GM12891 (cell line): ENCODE data around the gene RAB11FIP4.

ENCODE experiments used
- DNase-seq: peaks from one replicate; pipeline ENCODE4 v3.0.0; 2011; ENCODE audit warnings: low spot score; ENCODE audit not compliant: insufficient read length
- FAIRE-seq: peaks from 2 replicates; lab custom pipeline; 2011; peaks lifted over from hg19 to GRCh38; lab: Jason Lieb, UNC
- PAX5 ChIP-seq: IDR thresholded peaks from 2 replicates; pipeline ENCODE4 v1.6.1; 2011; ENCODE audit warnings: low read length, moderate library complexity, mild to moderate bottlenecking; ENCODE audit not compliant: insufficient read depth, severe bottlenecking
- POLR2A ChIP-seq: IDR thresholded peaks from 2 replicates; pipeline ENCODE4 v1.6.1; 2011; ENCODE audit warnings: low read depth, low read length, control low read depth
- POLR2AphosphoS5 ChIP-seq: IDR thresholded peaks from 2 replicates; pipeline ENCODE4 v1.6.1; 2011; ENCODE audit warnings: low read depth, low read length, control low read depth
- POU2F2 ChIP-seq: IDR thresholded peaks from 2 replicates; pipeline ENCODE4 v1.6.1; 2011; ENCODE audit warnings: low read depth, mild to moderate bottlenecking, control low read depth, low read length, moderate library complexity
- SPI1 ChIP-seq: IDR thresholded peaks from 2 replicates; pipeline ENCODE4 v1.6.1; 2011; ENCODE audit warnings: low read depth, low read length, control low read depth
- TAF1 ChIP-seq: IDR thresholded peaks from 2 replicates; pipeline ENCODE4 v1.6.1; 2011; ENCODE audit warnings: low read depth, low read length, control low read depth

RAB11FIP4 gene

DNA sequence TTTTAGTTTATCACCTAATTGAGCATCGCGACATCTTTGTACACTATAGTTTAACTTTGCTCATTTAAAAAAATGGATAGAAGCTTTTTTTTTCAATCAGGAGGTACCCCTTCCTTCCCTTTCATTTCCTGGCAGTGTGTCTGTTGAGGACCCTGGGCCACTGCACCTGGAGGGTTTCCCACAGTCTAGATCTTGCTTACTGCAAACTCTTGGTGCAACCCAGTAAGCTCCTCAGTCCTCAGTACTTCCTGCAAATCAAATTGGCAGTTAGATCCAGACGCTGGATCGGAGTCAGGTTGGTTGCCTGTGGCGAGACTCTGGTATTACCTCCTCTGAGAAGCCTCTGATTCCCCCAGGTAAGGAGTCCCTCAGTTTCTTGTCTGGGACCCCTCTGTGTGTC is 162.0 kb downstream of the RAB11FIP4 start:
- FAIRE-seq (no peak), DNase-seq (no peak)
- TF ChIP-seq POU2F2, result no peak
- no peak for TF ChIP-seq PAX5
- no peak for TF ChIP-seq SPI1
- TF ChIP-seq POLR2A, result no peak

DNA sequence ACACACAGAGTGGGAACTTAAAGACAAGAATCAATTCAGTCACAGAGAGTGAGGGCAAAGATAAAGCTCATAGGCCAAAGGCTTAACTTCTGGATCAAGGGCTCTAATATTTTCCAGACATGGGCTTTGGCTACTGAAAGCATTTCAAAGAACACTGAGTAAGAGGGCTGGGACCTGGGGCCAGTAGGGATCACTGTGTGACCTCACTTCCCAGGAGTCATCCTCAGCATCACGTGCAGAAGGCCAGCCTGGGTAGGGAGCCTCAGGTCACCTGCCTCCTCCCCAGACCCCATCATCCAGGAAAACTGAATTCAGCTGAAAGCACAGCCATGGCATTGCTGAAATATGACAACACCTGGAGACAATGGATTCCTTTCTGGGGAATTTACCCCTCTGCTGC is 163.5 kb downstream of the RAB11FIP4 start:
- no peak for FAIRE-seq

DNA sequence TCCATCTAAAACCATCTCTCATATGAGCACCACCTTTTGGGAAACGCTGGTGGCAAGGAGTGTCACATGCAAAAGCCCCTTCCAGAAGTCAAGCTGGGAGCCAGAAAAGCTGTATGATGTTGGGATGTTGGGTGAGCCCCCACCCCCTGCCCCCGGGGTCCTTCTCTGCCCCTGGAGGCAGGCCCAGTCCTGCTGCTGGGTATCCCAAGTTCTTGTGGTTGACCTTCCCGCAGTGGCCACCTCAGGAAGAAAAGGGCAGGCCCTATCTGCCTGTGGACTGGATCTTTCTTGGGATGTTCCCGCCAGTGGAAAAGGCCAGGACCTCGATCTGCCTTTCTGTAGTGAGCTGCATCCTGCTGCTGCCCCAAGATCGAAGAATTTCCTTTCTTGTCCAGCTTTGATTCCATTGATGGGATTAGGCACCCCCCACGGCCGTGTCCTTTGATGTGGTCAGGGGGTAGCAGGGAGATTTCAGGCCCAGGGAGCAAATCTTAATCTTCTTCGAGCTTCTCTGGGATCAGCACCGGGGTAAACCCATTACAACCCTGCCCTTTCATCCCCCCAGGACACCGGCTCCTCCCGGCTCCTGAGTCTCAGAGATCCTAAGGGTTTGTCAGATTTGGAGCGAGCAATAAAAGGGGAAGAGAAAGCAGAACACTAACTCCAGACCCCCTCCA is 165.6 kb downstream of the RAB11FIP4 start:
- FAIRE-seq (no peak), DNase-seq (no peak)
- TF ChIP-seq POLR2AphosphoS5, result no peak
- no peak for TF ChIP-seq SPI1

More for the DNA sequence above, 163.5 kb downstream of the RAB11FIP4 start:
- TF ChIP-seq TAF1 (no peak), POU2F2 (no peak), SPI1 (no peak), POLR2AphosphoS5 (no peak), PAX5 (no peak), POLR2A (no peak)
- DNase-seq, result no peak

DNA sequence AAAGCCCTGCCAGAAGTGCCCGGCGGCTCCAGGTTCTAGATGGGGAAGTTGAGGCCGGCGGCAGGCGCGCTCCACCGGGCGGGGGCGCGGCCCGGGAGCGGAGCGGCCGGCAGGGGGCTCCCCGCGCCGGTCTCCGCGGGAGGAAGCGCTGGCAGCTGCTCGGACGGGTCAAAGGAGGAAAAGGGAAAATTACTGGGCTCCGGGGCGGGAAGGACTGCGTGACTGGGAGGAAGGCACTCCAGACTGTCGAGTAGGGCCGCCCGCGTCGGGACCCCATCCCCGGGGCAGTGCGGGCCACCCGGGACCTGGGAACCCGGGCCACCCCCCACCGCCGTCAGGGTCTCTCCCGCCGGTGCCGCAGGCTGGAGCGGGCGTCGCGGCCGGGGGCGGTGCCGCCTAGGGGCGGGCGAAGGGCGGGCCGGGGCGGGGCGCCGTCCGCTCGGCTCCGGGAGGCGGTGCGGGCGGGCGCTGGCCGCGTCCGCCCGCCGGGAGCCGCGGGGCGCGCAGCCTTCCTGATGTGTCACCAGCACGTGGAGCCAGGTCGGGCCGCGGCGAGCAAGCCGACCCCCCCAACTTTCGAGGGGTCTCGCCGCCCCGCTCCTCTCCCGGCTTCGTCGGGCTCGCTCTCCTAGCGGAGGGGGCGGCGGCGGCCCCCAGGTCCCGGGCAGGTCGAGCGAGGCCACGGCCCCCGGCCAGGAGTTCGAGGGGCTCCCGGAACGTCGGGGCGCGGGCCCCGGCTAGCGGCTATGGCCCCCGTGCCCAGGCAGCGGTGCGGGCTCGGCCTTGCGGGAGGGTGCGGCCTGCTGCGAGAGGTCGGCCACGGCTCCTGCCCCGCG is 167.5 kb downstream of the RAB11FIP4 start:
- TF ChIP-seq POU2F2, result no peak
- TF ChIP-seq SPI1, result 0 out of 2 replicates have a peak, but pooled peaks have one; percentile 10
- TF ChIP-seq PAX5, result no peak
- FAIRE-seq (no peak), DNase-seq (peak; percentile 75)

DNA sequence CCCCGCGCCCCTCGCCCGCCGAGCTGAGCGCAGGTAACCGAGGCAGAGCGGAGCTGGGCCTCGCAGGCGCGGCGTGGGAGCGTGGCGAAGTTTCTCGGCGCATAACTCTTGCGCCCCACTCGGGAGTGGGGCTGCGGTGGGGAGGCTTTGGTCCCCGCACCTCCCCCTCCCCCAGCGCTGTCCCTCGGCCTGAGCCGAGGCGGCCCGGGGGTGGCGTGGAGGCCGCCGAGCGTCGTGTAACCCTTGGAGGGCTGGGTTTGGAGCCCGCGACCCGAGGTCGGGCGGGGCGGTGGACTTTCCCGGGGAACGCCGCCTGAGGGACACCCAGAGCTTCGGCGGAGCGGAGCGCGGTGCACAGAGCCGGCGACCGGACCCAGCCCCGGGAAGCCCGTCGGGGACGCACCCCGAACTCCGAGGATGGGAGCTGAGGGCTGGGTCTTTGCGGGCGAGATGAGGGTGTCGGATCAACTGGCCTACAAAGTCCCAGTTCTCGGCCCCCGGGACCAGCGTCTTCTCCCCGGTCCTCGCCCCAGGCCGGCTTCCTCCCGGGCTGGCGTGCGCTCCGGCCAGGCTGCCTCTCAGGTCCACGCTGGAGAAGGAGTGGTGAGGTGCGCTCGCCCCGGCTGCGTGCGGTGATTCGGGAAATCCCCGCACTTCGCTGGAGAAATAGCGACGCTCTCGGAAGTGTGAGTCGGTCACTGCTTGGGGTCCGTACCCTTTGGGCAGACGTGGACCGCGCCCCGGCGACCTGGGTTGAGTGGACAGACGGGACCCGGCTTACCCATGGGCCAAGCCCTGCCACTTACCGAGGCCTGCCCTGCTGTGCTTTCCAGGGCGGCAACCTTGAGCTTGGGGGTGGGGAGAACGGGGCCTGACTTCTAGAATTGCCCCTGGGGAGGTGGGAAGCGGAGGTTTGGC is 168.4 kb downstream of the RAB11FIP4 start:
- DNase-seq, result no peak
- FAIRE-seq, result no peak
- TF ChIP-seq POU2F2, result no peak
- no peak for TF ChIP-seq PAX5
- TF ChIP-seq TAF1, result no peak
- TF ChIP-seq POLR2AphosphoS5, result no peak
- no peak for TF ChIP-seq SPI1
- no peak for TF ChIP-seq POLR2A

DNA sequence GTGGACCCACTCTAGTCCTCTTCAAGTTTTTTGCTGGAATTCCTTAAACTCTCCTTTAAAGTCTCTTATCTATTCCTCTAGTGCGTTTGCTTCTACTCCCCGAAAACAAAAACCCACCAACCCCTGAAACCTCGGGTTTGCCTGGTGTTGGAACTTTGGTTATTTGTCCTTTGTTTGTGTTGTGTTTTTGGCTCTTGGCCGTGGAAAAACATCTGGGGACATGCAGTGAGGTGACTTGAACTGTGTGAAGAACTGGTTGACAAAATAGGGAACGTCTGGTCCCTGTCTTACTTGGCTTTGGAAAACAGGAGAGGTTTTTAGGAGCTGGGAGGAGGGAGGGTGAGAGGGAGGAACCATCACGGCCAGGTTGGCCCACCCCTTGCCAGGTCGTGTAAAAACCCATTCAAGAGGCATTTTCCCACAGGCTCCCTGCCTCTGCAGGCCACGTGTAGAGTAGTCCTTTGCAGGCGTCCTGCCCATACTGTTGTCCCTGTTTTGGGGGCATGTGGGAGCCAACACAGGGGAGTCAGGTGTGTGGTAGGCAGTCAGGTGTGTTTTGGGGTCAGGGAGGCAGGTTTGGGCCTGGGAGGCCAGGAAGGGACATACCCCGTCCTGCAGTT is 169.3 kb downstream of the RAB11FIP4 start:
- no peak for TF ChIP-seq SPI1
- no peak for TF ChIP-seq PAX5
- no peak for TF ChIP-seq POU2F2
- no peak for TF ChIP-seq POLR2A
- no peak for TF ChIP-seq POLR2AphosphoS5
- TF ChIP-seq TAF1, result no peak
- DNase-seq, result no peak
- FAIRE-seq, result no peak

DNA sequence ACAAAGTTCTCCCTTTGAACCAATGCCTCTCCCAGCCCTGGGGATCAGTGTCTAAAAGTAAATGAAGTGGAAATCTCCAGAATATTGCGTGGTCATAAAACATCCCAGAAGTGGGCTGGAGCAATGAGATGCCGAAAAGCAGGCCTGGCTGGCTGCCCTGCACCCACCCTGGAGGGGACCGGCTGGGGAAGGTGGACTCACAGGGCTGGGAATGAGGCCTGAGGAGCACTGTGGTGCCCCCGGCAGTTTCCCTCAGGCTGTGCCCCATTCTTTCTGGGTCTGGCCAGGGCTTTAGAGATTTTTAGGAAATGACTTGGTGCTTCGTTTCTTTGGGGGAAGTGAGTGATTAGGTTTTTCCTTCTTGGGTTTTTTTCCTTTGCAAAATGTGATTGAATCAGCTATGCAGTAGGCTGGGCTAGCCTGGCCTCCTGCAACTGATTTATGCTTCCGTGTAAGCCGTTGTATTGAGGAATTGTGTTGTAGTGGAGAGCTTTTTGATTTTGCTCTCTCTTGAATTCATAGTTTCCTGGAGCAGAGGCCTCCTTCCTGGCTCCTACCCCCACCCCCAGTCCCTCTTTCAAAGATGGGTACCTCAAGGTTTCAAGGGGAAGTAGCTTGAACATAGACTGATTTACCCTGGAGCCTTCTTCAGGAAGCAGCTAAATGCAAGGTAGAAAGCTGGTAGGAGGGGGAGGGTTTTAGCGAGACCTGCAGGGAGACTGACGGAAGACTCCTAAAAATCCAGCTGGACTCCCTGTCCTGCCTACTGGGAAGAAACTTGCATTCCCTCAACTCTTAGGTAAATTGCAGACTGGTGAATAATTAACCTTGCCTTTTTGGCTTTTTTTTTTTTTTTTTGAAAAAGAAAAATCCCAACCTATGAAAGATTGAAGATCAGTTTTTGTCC is 170.2 kb downstream of the RAB11FIP4 start:
- TF ChIP-seq SPI1 (no peak), TAF1 (no peak), PAX5 (no peak), POLR2AphosphoS5 (no peak), POLR2A (no peak), POU2F2 (no peak)
- no peak for FAIRE-seq
- no peak for DNase-seq

DNA sequence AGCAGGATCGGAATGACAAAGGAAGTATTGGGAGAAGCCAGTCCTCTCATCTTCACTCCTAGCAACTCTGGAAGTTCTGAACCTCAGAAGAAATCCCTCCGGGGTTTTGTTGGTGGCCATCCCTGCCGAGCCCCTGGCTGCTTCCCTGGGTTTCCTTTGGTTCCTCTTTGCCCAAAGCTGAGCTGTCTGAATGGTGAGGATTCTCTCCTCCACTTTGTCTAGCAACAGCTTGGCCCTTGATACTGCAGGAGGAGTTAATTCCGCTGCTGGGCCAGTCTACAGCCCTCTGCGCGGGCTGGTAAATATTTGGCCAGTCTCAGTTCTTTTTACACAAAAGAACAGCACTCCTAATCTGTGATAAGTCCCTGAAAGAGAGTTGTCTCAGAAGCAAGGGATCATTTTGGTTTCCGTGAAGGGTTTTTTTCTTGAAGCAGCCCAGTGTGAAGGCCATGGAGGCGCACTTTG is 170.9 kb downstream of the RAB11FIP4 start:
- FAIRE-seq (no peak), DNase-seq (no peak)
- TF ChIP-seq PAX5, result no peak
- TF ChIP-seq POLR2AphosphoS5, result no peak
- no peak for TF ChIP-seq SPI1
- TF ChIP-seq POLR2A, result no peak
- TF ChIP-seq POU2F2, result no peak
- TF ChIP-seq TAF1, result no peak

DNA sequence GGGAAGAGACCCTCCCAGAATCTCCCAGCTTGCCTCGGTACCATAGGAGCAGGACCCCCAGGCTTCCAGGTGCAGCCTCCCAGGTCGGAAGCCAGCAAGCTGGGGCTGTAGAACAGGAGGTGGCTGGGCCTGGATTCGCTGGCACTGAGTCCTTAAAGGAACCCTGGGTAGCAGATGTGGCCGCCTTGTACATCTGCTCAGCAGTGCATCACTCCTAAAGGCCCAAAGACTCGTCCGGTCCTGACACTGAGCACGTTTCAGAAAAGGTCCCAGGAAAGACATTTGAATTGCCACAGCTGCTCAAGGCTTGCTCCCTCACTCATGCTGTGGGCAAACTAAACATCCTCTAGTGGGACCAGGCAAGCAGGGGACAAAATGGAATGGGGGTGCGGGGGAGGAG is 172.8 kb downstream of the RAB11FIP4 start:
- TF ChIP-seq POLR2A, result no peak
- no peak for TF ChIP-seq SPI1
- no peak for TF ChIP-seq POU2F2
- no peak for TF ChIP-seq PAX5
- TF ChIP-seq POLR2AphosphoS5, result no peak
- no peak for TF ChIP-seq TAF1
- FAIRE-seq, result no peak
- DNase-seq, result no peak
